H1 (cell line): Measurements from ENCODE around the gene EEPD1. TPM values are rescaled to one million over a fixed set of nuclear protein-coding genes. Genes with fewer than 3 reads are reported as not detected.

ENCODE experiments used
- BACH1 ChIP-seq: IDR thresholded peaks from 2 replicates; pipeline ENCODE4 v1.6.1; 2012; ENCODE audit warnings: low read length, improper control_type of control experiment
- JUND ChIP-seq: IDR thresholded peaks from 2 replicates; pipeline ENCODE4 v1.6.1; 2011; ENCODE audit warnings: mild to moderate bottlenecking, improper control_type of control experiment, low read length
- TEAD4 ChIP-seq: IDR thresholded peaks from 2 replicates; pipeline ENCODE4 v1.6.1; 2012; ENCODE audit warnings: low read depth, low read length, inconsistent platforms, mixed read lengths
- polyA plus RNA-seq, 7 experiments: library from polyadenylated mRNA; depleted of rRNA in 3 of 7; stranded (reverse) in 5 of 7; unstranded in 2 of 7; fragments of >200 nt in 5 of 7; fragments of 200-250 nt in 2 of 7; gene quantifications; 1 replicate in 5 of 7; 2 replicates in 1 of 7; 4 replicates in 1 of 7; pipeline versions ENCODE4 v1.2.1 to v1.2.3, GENCODE V29; 2011 to 2013; ENCODE audit warnings: missing spikeins in 2 of 7, mixed read lengths in 2 of 7
- total RNA-seq: library from RNA; stranded (reverse); fragmentation: NEBNext Ultra II Directional; extraction: Animal tissue kit (Norgen Biotek cat#: 25700); gene quantifications from 2 replicates; pipeline ENCODE4 v1.2.1, GENCODE V29; 2021

The EEPD1 gene
- total and polyA plus RNA-seq, 2 of the 8 experiments (the other 6 are each of a cell fraction or from before 2014, with no cell fraction given): 3.1 to 7.8 TPM

- no peak for TF ChIP-seq BACH1
- TF ChIP-seq TEAD4: peak; percentile 27; the same call in 1 of the 2 replicates
- no peak for TF ChIP-seq JUND
Observed at GRCh38 chr7:36291387-36292316, 138.6 kb downstream of the EEPD1 start (continued).
